ENCODE measurements around the gene LIMA1.
A peak's percentile ranks its signal among the peaks of the same experiment; 100 is the strongest.
"Not testable (repeated sequence)": the region's sequence is repeated elsewhere in the genome, so short reads cannot be mapped to it uniquely, and the experiment has no call there.

Gene LIMA1

GRCh38 chr12:50309950-50310349 lies 26.6 kb upstream of the LIMA1 start:
- no peak for ATAC-seq
- H3K9me3 Mint-ChIP-seq, result no peaks in the 10 kb centered on the region

GRCh38 chr12:50302686-50303085 lies 19.4 kb upstream of the LIMA1 start:
- no peaks in the 10 kb centered on the region for H3K27me3 Mint-ChIP-seq
- H3K9me3 Mint-ChIP-seq, result no peaks in the 10 kb centered on the region
- H3K36me3 Mint-ChIP-seq, result no peaks in the 10 kb centered on the region
- no peaks in the 10 kb centered on the region for H3K4me1 Mint-ChIP-seq
- no peak for ATAC-seq
- no peak overlapping the region for H3K27ac Mint-ChIP-seq
- H3K4me3 Mint-ChIP-seq, result no peak overlapping the region

More at GRCh38 chr12:50309950-50310349, 26.6 kb upstream of the LIMA1 start:
- Mint-ChIP-seq H3K4me3 (no peak overlapping the region), H3K36me3 (peaks cover 5% of the 10 kb centered on the region), H3K4me1 (no peaks in the 10 kb centered on the region), H3K27me3 (no peaks in the 10 kb centered on the region), H3K27ac (no peak overlapping the region)

GRCh38 chr12:50297996-50298395 lies 14.7 kb upstream of the LIMA1 start:
- H3K9me3 Mint-ChIP-seq, result no peaks in the 10 kb centered on the region
- no peaks in the 10 kb centered on the region for H3K27me3 Mint-ChIP-seq
- no peaks in the 10 kb centered on the region for H3K4me1 Mint-ChIP-seq
- H3K4me3 Mint-ChIP-seq, result no peak overlapping the region
- H3K36me3 Mint-ChIP-seq, result no peaks in the 10 kb centered on the region
- no peak for ATAC-seq
- no peak overlapping the region for H3K27ac Mint-ChIP-seq

GRCh38 chr12:50297027-50297426 lies 13.7 kb upstream of the LIMA1 start:
- Mint-ChIP-seq H3K9me3 (no peaks in the 10 kb centered on the region), H3K27me3 (no peaks in the 10 kb centered on the region), H3K4me3 (no peak overlapping the region), H3K4me1 (no peaks in the 10 kb centered on the region), H3K36me3 (no peaks in the 10 kb centered on the region), H3K27ac (no peak overlapping the region)
- ATAC-seq, result no peak

- ATAC-seq, result no peak
- Mint-ChIP-seq H3K36me3 (peaks cover 4% of the 10 kb centered on the region), H3K9me3 (peaks cover 3% of the 10 kb centered on the region), H3K27ac (no peak overlapping the region), H3K27me3 (no peaks in the 10 kb centered on the region), H3K4me1 (no peaks in the 10 kb centered on the region), H3K4me3 (no peak overlapping the region)
Observed at GRCh38 chr12:50296554-50296953, 13.2 kb upstream of the LIMA1 start.

GRCh38 chr12:50291377-50291776 lies 8.1 kb upstream of the LIMA1 start:
- H3K4me1 Mint-ChIP-seq, result no peaks in the 10 kb centered on the region
- no peak for ATAC-seq
- peaks cover 16% of the 10 kb centered on the region for H3K36me3 Mint-ChIP-seq
- H3K27me3 Mint-ChIP-seq, result no peaks in the 10 kb centered on the region
- H3K27ac Mint-ChIP-seq, result no peak overlapping the region
- H3K9me3 Mint-ChIP-seq, result peaks cover 4% of the 10 kb centered on the region
- H3K4me3 Mint-ChIP-seq, result no peak overlapping the region

- not testable (repeated sequence) for H3K9me3 Mint-ChIP-seq
Observed at GRCh38 chr12:50290692-50291091, 7.4 kb upstream of the LIMA1 start.

GRCh38 chr12:50287271-50287670 lies 4.0 kb upstream of the LIMA1 start:
- Mint-ChIP-seq H3K4me3 (no peak overlapping the region), H3K36me3 (peaks cover 16% of the 10 kb centered on the region), H3K27ac (no peak overlapping the region), H3K9me3 (peaks cover 4% of the 10 kb centered on the region), H3K4me1 (peaks cover 7% of the 10 kb centered on the region), H3K27me3 (no peaks in the 10 kb centered on the region)
- ATAC-seq, result no peak

More at GRCh38 chr12:50290692-50291091, 7.4 kb upstream of the LIMA1 start:
- not testable (repeated sequence) for H3K27me3 Mint-ChIP-seq, ATAC-seq, H3K27ac Mint-ChIP-seq, H3K4me3 Mint-ChIP-seq, H3K4me1 Mint-ChIP-seq
- peaks cover 16% of the 10 kb centered on the region for H3K36me3 Mint-ChIP-seq

- Mint-ChIP-seq H3K27me3 (no peaks in the 10 kb centered on the region), H3K4me1 (peaks cover 7% of the 10 kb centered on the region), H3K9me3 (no peaks in the 10 kb centered on the region), H3K27ac (no peak overlapping the region), H3K4me3 (no peak overlapping the region), H3K36me3 (no peaks in the 10 kb centered on the region)
- ATAC-seq, result no peak
Observed at GRCh38 chr12:50285253-50285652, 1.9 kb upstream of the LIMA1 start.

GRCh38 chr12:50282721-50283228 lies 545 bp downstream of the LIMA1 start:
- ATAC-seq, result peak; percentile 47
- Mint-ChIP-seq H3K27me3 (no peaks in the 10 kb centered on the region), H3K4me3 (peak overlapping the region; percentile 88), H3K27ac (peak overlapping the region; percentile 75), H3K9me3 (no peaks in the 10 kb centered on the region), H3K36me3 (no peaks in the 10 kb centered on the region), H3K4me1 (peaks cover 7% of the 10 kb centered on the region)

- no peak overlapping the region for H3K27ac Mint-ChIP-seq
Observed at GRCh38 chr12:50279501-50279900, 3.8 kb downstream of the LIMA1 start.

GRCh38 chr12:50276912-50277671 lies 6.2 kb downstream of the LIMA1 start:
- H3K27me3 Mint-ChIP-seq, result no peaks in the 10 kb centered on the region
- H3K9me3 Mint-ChIP-seq, result no peaks in the 10 kb centered on the region

More at GRCh38 chr12:50279501-50279900, 3.8 kb downstream of the LIMA1 start:
- Mint-ChIP-seq H3K36me3 (no peaks in the 10 kb centered on the region), H3K4me1 (peaks cover 7% of the 10 kb centered on the region), H3K4me3 (no peak overlapping the region), H3K27me3 (no peaks in the 10 kb centered on the region), H3K9me3 (no peaks in the 10 kb centered on the region)
- no peak for ATAC-seq

GRCh38 chr12:50276068-50276467 lies 7.3 kb downstream of the LIMA1 start:
- H3K27me3 Mint-ChIP-seq, result no peaks in the 10 kb centered on the region
- no peaks in the 10 kb centered on the region for H3K4me1 Mint-ChIP-seq
- H3K27ac Mint-ChIP-seq, result no peak overlapping the region
- H3K4me3 Mint-ChIP-seq, result no peak overlapping the region
- H3K36me3 Mint-ChIP-seq, result no peaks in the 10 kb centered on the region
- H3K9me3 Mint-ChIP-seq, result no peaks in the 10 kb centered on the region
- ATAC-seq, result no peak

More at GRCh38 chr12:50276912-50277671, 6.2 kb downstream of the LIMA1 start:
- H3K4me3 Mint-ChIP-seq, result no peak overlapping the region
- no peak overlapping the region for H3K27ac Mint-ChIP-seq
- ATAC-seq, result no peak
- H3K4me1 Mint-ChIP-seq, result no peaks in the 10 kb centered on the region
- H3K36me3 Mint-ChIP-seq, result no peaks in the 10 kb centered on the region

GRCh38 chr12:50275556-50275955 lies 7.8 kb downstream of the LIMA1 start:
- Mint-ChIP-seq H3K27me3 (no peaks in the 10 kb centered on the region), H3K4me3 (no peak overlapping the region), H3K9me3 (no peaks in the 10 kb centered on the region), H3K4me1 (no peaks in the 10 kb centered on the region), H3K27ac (no peak overlapping the region), H3K36me3 (no peaks in the 10 kb centered on the region)
- no peak for ATAC-seq

- not testable (repeated sequence) for H3K27me3 Mint-ChIP-seq, H3K27ac Mint-ChIP-seq, H3K36me3 Mint-ChIP-seq, ATAC-seq, H3K9me3 Mint-ChIP-seq, H3K4me3 Mint-ChIP-seq, H3K4me1 Mint-ChIP-seq
Observed at GRCh38 chr12:50275127-50275526, 8.2 kb downstream of the LIMA1 start.

- ATAC-seq, result no peak
- Mint-ChIP-seq H3K27me3 (no peaks in the 10 kb centered on the region), H3K4me1 (no peaks in the 10 kb centered on the region), H3K4me3 (no peak overlapping the region), H3K36me3 (no peaks in the 10 kb centered on the region), H3K27ac (no peak overlapping the region), H3K9me3 (no peaks in the 10 kb centered on the region)
Observed at GRCh38 chr12:50271724-50272247, 11.5 kb downstream of the LIMA1 start.
